Measurements from ENCODE around the gene SAC3D1.

SAC3D1 gene

GRCh38 chr11:65090628-65091027 is 49.6 kb downstream of the SAC3D1 start:
- no peak overlapping the region for H3K4me3 ChIP-seq (ENCODE audit: low read depth, low read length)

More at GRCh38 chr11:65090628-65091027, 49.6 kb downstream of the SAC3D1 start:
- H3K4me1 ChIP-seq (ENCODE audit: control insufficient read depth, insufficient read depth, low read length): peaks cover 1% of the 10 kb centered on the region; the same call in 1 of the 2 replicates
- no peak overlapping the region for H3K9ac ChIP-seq (ENCODE audit: low read depth, low read length)
- H3K36me3 ChIP-seq (ENCODE audit: control insufficient read depth, insufficient read depth, low read length): peaks cover 19% of the 10 kb centered on the region
- H3K27ac ChIP-seq (ENCODE audit: low read depth, low read length): no peak overlapping the region
- H3K9me3 ChIP-seq (ENCODE audit: control insufficient read depth, insufficient read depth, low read length): no peaks in the 10 kb centered on the region
- H3K27me3 ChIP-seq (ENCODE audit: control insufficient read depth, insufficient read depth, low read length): no peaks in the 10 kb centered on the region
